GM19023 (cell line): ENCODE data around the gene TMEM8B.
A peak's percentile ranks its signal among the peaks of the same experiment; 100 is the strongest.

Experiments
- ATAC-seq: cut with Tn5 transposase; IDR thresholded peaks from one replicate; pipeline ENCODE4 v1.9.1; 2021; ENCODE audit warnings: mild to moderate bottlenecking, moderate library complexity; ENCODE audit not compliant: unreplicated experiment

TMEM8B gene

GRCh38 chr9:35829084-35829763 is at the start of gene TMEM8B:
TMEM8B (plus strand) TSS chr9:35829228; CDS start chr9:35829448, 220 bp downstream.
- ATAC-seq, result peak; percentile 82

DNA sequence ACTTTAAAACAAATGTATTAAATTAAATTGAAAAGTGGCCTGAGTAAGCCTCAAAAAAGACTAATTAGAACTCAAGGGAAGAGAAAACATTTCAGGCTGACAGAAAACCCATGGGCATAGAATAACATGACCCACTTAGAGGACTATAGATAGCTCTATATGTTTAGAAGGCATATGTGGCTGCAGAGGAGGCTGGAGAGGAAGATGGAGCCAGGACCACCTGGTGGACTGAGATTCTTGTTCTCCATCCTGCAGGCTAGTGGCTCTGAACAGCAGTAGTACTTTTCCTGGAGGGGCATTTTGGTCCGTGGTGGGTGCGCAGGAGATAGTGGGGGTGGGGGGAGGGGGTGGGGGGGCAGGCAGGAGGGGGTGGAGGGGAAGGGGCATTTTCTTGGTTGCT is 48.0 kb upstream of the TMEM8B start:
- ATAC-seq, result no peak

GRCh38 chr9:35783418-35783817 is 45.6 kb upstream of the TMEM8B start:
- no peak for ATAC-seq

GRCh38 chr9:35789541-35789940 is 39.5 kb upstream of the TMEM8B start:
- ATAC-seq, result no peak

DNA sequence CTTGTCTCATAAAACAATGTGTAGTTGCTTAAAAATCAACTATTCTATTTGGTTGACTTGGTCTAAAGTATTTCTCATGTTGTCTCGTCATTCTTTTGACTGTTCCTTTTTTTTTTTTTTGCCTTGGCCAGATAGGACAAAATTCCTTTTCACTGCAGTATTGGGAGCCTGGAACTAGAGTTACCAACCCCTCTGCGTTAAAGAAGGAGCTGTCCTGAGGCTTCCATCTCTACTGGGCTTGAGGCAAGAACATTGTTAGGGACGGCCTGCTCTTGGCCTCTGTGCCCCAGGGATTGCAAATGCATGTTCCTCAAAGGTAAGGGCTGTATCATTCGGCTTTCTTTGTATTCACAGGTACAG is 39.0 kb upstream of the TMEM8B start:
- ATAC-seq, result no peak

- no peak for ATAC-seq
Measured at GRCh38 chr9:35790385-35791296, 38.4 kb upstream of the TMEM8B start.

DNA sequence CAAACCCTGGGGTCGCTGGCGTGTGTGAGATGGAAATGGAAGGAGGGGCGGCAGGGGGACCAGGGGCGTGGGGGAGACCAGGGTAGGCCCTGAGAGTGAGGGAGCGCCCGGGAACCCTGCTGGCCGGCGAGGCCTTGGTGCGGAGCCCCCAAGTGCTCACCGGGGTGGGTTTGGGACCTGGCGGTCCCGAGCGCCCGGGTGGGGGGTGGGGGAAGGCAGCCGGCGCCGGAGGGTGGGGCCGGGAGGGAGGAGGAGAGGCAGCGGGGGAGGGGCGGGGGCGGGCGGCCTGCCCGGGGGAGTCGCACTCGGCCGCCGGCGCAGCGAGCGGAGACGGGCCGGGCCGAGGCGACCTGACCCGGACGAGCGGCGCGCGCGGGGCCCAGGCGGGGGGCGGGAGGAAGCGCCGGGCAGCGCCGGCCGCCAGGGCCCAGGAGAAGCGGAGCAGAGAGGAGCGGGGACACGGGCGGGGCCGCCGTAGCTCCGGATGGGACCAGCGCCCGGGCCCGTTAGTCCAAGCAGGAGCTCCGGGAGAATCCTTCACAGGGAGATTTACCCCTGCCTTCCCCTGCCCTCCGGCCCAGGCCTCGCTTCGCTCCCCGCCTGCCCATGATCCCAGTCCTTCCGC is 37.6 kb upstream of the TMEM8B start, which contains the start of gene NPR2:
Gene NPR2 (plus strand): TSS at position 295 of the 625 bp plus-strand sequence. CDS start 818 bp downstream, outside the sequence.
- ATAC-seq, result no peak

DNA sequence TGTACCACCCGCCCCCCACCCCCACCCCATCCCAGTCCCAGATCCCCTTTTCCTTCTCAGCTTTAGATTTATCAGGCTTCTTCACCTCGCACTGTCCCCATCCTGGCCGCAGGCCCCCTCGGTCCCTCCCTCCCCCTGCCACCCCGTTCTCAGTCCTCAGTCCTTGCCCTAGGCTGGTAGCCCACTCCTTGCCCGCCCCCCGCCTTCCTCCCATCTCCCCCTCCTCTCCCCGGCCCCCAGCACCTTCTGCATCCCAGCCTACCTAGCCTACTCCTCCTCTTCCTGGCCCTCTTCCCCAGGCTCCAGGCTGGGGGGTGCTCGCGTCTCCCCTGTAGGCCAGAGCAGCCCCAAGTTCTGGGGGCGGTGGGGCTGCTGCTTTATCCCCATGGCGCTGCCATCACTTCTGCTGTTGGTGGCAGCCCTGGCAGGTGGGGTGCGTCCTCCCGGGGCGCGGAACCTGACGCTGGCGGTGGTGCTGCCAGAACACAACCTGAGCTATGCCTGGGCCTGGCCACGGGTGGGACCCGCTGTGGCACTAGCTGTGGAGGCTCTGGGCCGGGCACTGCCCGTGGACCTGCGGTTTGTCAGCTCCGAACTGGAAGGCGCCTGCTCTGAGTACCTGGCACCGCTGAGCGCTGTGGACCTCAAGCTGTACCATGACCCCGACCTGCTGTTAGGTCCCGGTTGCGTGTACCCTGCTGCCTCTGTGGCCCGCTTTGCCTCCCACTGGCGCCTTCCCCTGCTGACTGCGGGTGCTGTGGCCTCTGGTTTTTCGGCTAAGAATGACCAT is 36.8 kb upstream of the TMEM8B start:
- ATAC-seq, result no peak

GRCh38 chr9:35792826-35793225 is 36.2 kb upstream of the TMEM8B start:
- ATAC-seq, result no peak

DNA sequence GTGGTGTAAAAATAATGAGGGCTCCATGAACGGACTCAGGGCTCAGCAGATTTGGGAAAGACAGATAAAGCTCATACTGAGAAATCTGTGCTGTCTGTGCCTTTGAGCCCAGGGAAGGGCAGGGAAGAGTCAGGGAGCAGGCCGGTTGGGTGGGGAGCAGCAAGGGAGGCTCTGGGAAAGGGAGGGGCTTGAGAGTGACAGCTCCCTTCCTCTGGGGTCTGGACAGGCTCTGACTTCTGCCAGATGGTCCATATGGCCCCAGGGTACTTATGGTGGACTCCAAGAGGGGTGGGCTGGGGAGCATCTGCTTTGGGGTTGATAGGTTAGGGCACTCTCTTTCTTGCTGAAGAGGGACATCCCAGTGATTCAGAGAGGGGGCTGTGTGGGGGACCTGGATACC is 35.6 kb upstream of the TMEM8B start:
- ATAC-seq, result no peak

DNA sequence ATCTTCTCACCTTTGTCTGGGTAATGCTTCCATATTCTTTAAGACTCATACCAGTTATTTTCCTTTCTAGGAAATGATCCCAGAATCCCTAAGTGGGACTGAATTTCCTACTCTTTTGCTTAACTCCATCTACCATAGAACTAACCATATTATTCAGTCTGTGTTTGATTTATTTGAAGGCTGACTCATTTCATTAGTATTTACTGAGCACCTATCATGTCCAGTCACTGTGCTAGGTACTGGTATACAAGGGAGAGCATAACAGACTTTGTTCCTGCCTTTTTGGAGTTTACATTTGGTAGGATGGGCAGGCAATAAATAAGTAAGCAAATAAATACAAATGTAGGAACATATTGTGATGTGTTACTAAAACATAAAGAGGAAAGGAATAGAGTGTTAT is 33.3 kb upstream of the TMEM8B start:
- ATAC-seq, result no peak

GRCh38 chr9:35797311-35798109 is 31.5 kb upstream of the TMEM8B start:
- ATAC-seq, result no peak

DNA sequence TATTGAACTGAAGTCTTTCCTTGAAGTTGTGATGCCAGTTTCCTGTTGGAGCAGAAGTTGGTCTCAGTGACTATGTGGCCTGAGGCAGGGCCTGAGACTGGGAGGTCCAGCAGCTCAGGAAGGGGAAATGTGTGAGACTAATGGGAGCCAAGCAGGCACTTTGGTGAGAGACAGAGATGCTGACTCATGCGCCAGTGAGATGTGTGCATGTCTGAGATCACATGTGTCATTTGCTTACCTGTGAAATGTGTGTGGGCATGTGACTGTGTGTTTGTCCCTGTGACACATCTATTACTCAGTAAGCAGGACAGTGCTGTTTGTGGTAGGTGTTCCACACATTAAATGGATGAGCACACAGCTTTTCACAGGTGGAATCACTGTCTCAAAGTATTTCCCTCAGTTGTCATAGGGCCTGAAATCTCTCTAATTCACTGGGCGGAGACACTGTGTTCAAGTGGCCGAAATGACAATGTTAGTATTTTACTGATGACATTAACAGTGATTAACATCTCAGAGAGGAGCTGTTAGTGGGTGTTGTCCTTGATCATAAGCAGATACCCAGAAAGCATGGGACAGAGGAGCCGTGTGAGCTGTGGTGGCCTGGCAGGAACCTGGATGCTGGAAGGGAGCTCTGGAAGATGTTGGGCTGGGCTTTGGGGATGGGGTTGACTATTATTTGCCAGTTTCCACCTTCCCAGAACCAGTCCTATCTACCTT is 30.2 kb upstream of the TMEM8B start:
- peak; percentile 56 for ATAC-seq

DNA sequence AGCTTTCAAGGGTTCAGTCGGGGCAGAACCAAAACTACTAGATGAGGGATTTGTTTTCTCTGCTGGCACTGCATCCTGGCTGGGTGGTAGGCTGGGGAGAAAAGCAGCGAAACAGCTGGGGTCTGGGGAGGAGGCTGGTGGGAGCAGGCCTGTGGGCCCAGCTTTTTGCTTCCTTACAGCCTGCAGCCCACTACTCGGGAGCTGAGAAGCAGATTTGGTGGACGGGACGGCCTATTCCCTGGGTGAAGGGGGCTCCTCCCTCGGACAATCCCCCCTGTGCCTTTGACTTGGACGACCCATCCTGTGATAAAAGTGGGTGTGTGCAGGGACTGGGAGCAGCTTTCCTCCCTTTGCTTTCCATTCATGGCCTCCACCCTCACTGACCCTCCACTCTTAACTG is 28.5 kb upstream of the TMEM8B start:
- ATAC-seq, result no peak

GRCh38 chr9:35801328-35802128 is 27.5 kb upstream of the TMEM8B start:
- ATAC-seq, result no peak

DNA sequence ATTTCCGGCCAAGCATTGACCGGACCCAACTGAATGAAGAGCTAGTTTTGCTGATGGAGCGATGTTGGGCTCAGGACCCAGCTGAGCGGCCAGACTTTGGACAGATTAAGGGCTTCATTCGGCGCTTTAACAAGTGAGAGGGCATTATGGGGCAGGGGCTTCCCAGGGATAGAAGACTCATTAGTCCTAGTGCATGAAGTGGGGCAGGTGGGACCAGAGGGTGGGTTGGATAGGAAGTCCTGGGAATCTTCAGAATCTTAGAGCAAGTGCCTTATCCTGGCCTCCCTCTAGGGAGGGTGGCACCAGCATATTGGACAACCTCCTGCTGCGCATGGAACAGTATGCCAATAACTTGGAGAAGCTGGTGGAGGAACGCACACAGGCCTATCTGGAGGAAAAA is 22.9 kb upstream of the TMEM8B start:
- ATAC-seq, result no peak

DNA sequence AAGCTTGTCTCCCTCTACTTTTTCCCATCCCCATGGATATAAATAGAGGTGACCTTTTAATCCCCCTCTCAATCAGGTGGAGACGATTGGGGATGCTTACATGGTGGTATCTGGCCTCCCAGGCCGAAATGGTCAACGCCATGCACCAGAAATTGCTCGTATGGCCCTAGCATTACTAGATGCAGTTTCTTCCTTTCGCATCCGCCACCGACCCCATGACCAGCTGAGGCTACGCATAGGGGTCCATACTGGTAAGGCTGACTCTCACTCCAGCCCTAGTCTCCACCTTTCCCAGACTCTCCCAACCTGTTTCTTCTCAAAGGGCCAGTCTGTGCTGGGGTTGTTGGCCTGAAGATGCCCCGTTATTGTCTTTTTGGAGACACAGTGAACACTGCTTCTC is 20.6 kb upstream of the TMEM8B start:
- no peak for ATAC-seq

DNA sequence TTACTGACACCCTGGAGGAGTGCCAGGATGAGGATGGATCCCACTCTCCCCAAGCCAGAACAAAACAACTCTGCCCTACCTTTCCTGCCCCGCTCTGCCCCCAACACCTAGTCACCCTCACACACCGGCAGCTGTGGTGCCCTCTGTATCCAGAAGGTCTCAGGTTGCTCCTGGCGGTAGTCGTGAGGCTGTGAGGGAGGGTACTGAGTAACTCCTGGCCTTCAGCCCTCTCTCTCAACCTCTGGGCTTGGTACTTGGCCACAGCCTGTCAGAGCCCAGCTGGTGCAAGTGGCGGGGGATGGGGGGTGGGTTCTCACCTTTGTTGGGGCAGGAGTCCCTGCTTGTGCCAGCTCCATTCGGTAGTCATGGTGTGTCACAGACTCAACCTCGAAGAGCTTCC is 18.9 kb upstream of the TMEM8B start:
- ATAC-seq, result no peak
